ENCODE measurements around the gene ELF4. TPM values are rescaled to one million over a fixed set of nuclear protein-coding genes. Genes with fewer than 3 reads are reported as not detected.

ELF4 gene
- total RNA-seq, 4 donors from 2014 or later = 6.2 to 9.9 (median 9.4) TPM

- H3K9me3 ChIP-seq = no peaks in the 10 kb centered on the region
- no peaks in the 10 kb centered on the region for H3K36me3 ChIP-seq
- DNase-seq (ENCODE audit: extremely low spot score) = no peak
- H3K4me1 ChIP-seq = peaks cover 7 to 39% (median 34%) of the 10 kb centered on the region in 4 donors
- WGBS = 38% methylated on average over 31 of the region's 58 CpGs
- peak overlapping the region; percentile 38 to 59 (median 48) for H3K4me3 ChIP-seq
- H3K27me3 ChIP-seq = no peaks in the 10 kb centered on the region
- peak overlapping the region; percentile 72 to 79 (median 74) for H3K27ac ChIP-seq (replicated peaks in 1 of 4)
- TF ChIP-seq POLR2AphosphoS5 (IDR thresholded peaks at IDR 0.05) = peak; percentile 41 to 50
- TF ChIP-seq EP300 (IDR thresholded peaks at IDR 0.05) = no peak
- no peak for TF ChIP-seq POLR2A (IDR thresholded peaks at IDR 0.05; ENCODE audit: low read depth)
- peak; percentile 64 to 80 (median 65) for TF ChIP-seq CTCF (IDR thresholded peaks at IDR 0.05)
- intact Hi-C loops (cut with DNase I) = loop anchor here (5.0 kb wide), 3 partner anchors 39 to 71 kb away; partner anchors contain the start of gene RAB33A
These were observed 10.6 kb upstream of the ELF4 start for GRCh38 chrX:130120746-130121504.

GRCh38 chrX:130120321-130120731, 10.0 kb upstream of the ELF4 start:
- 78% methylated on average over 5 of the region's 28 CpGs for WGBS
- no peak for DNase-seq (ENCODE audit: extremely low spot score)
- intact Hi-C loops (cut with DNase I) = loop anchor here (5.0 kb wide), 3 partner anchors 38 to 72 kb away; partner anchors contain the start of gene RAB33A
- peaks cover 3 to 33% (median 31%) of the 10 kb centered on the region in 4 donors for H3K4me1 ChIP-seq
- peak overlapping the region; percentile 38 to 59 (median 48) for H3K4me3 ChIP-seq
- H3K9me3 ChIP-seq = no peaks in the 10 kb centered on the region
- H3K27ac ChIP-seq (replicated peaks in 1 of 4) = peak overlapping the region; percentile 72 to 79 (median 74)
- H3K27me3 ChIP-seq = no peaks in the 10 kb centered on the region
- H3K36me3 ChIP-seq = no peaks in the 10 kb centered on the region
- no peak for TF ChIP-seq POLR2AphosphoS5 (IDR thresholded peaks at IDR 0.05)
- TF ChIP-seq EP300 (IDR thresholded peaks at IDR 0.05) = no peak
- no peak for TF ChIP-seq POLR2A (IDR thresholded peaks at IDR 0.05; ENCODE audit: low read depth)

GRCh38 chrX:130119312-130119898, 9.1 kb upstream of the ELF4 start:
- intact Hi-C loops (cut with DNase I) = no loop called here
- Histone ChIP-seq H3K27ac (replicated peaks in 1 of 4) (peak overlapping the region in 3 of 4 donors; percentile 48 to 76 (median 72)), H3K9me3 (no peaks in the 10 kb centered on the region), H3K36me3 (no peaks in the 10 kb centered on the region), H3K27me3 (no peaks in the 10 kb centered on the region), H3K4me3 (no peak overlapping the region), H3K4me1 (peaks cover 3 to 31% (median 28%) of the 10 kb centered on the region in 4 donors)
- 64% methylated on average over 14 of the region's 14 CpGs for WGBS
- no peak for DNase-seq (ENCODE audit: extremely low spot score)
- TF ChIP-seq CTCF (IDR thresholded peaks at IDR 0.05) (no peak), POLR2AphosphoS5 (IDR thresholded peaks at IDR 0.05) (no peak)

GRCh38 chrX:130118441-130119311, 8.4 kb upstream of the ELF4 start:
- no peak overlapping the region for H3K4me3 ChIP-seq
- intact Hi-C loops (cut with DNase I) = no loop called here
- WGBS = 59% methylated on average over 20 of the region's 21 CpGs
- H3K27me3 ChIP-seq = no peaks in the 10 kb centered on the region
- no peaks in the 10 kb centered on the region for H3K36me3 ChIP-seq
- peaks cover 3 to 31% (median 28%) of the 10 kb centered on the region in 4 donors for H3K4me1 ChIP-seq
- H3K9me3 ChIP-seq = no peaks in the 10 kb centered on the region
- no peak for DNase-seq (ENCODE audit: extremely low spot score)
- H3K27ac ChIP-seq (replicated peaks in 1 of 4) = peak overlapping the region in 3 of 4 donors; percentile 48 to 76 (median 72)
- no peak for TF ChIP-seq EP300 (IDR thresholded peaks at IDR 0.05)
- TF ChIP-seq POLR2AphosphoS5 (IDR thresholded peaks at IDR 0.05) = no peak
- no peak for TF ChIP-seq POLR2A (IDR thresholded peaks at IDR 0.05; ENCODE audit: low read depth)
- no peak for TF ChIP-seq CTCF (IDR thresholded peaks at IDR 0.05)

Measured in esophagus muscularis mucosa (tissue), 4 donors.